GM08714 (cell line): Measurements from ENCODE around the gene IQSEC2.

Experiments
- H3K4me3 ChIP-seq: fragments of 200-500 bp; sonication (Bioruptor generic); 2 replicates; pipeline ENCODE4 v1.5.1; 2014; ENCODE audit warnings: mild to moderate bottlenecking, low read length, inconsistent platforms
- ZNF274 ChIP-seq: IDR thresholded peaks from 2 replicates; pipeline ENCODE4 v1.6.1; 2012; ENCODE audit warnings: mild to moderate bottlenecking, low read depth, low read length

Gene IQSEC2

GRCh38 chrX:53313728-53314105, 32.3 kb upstream of the IQSEC2 start:
- no peak overlapping the region for H3K4me3 ChIP-seq
- no peak for TF ChIP-seq ZNF274

- H3K4me3 ChIP-seq = no peak overlapping the region
- TF ChIP-seq ZNF274 = no peak
Measured at GRCh38 chrX:53312946-53313727, 31.8 kb upstream of the IQSEC2 start.

GRCh38 chrX:53309837-53310236, 28.5 kb upstream of the IQSEC2 start:
- H3K4me3 ChIP-seq = no peak overlapping the region
- no peak for TF ChIP-seq ZNF274

GRCh38 chrX:53308836-53309235, 27.5 kb upstream of the IQSEC2 start:
- no peak for TF ChIP-seq ZNF274
- no peak overlapping the region for H3K4me3 ChIP-seq

GRCh38 chrX:53305996-53306937, 24.9 kb upstream of the IQSEC2 start:
- no peak overlapping the region for H3K4me3 ChIP-seq
- no peak for TF ChIP-seq ZNF274

GRCh38 chrX:53305219-53305995, 24.0 kb upstream of the IQSEC2 start:
- TF ChIP-seq ZNF274 = no peak
- H3K4me3 ChIP-seq = no peak overlapping the region

- TF ChIP-seq ZNF274 = no peak
- no peak overlapping the region for H3K4me3 ChIP-seq
Measured at GRCh38 chrX:53303195-53303594, 21.8 kb upstream of the IQSEC2 start.

- no peak for TF ChIP-seq ZNF274
- H3K4me3 ChIP-seq = no peak overlapping the region
Measured at GRCh38 chrX:53300157-53300556, 18.8 kb upstream of the IQSEC2 start.

GRCh38 chrX:53294024-53294648, 12.8 kb upstream of the IQSEC2 start:
- TF ChIP-seq ZNF274 = no peak
- H3K4me3 ChIP-seq = no peak overlapping the region

GRCh38 chrX:53291596-53291995, 10.2 kb upstream of the IQSEC2 start:
- H3K4me3 ChIP-seq = no peak overlapping the region
- no peak for TF ChIP-seq ZNF274

- no peak for TF ChIP-seq ZNF274
- no peak overlapping the region for H3K4me3 ChIP-seq
Measured at GRCh38 chrX:53290441-53291041, 9.2 kb upstream of the IQSEC2 start.

- no peak overlapping the region for H3K4me3 ChIP-seq
- no peak for TF ChIP-seq ZNF274
Measured at GRCh38 chrX:53288189-53288588, 6.8 kb upstream of the IQSEC2 start.

GRCh38 chrX:53287493-53288138, 6.2 kb upstream of the IQSEC2 start:
- TF ChIP-seq ZNF274 = no peak
- no peak overlapping the region for H3K4me3 ChIP-seq

- H3K4me3 ChIP-seq = no peak overlapping the region
- TF ChIP-seq ZNF274 = no peak
Measured at GRCh38 chrX:53286171-53286570, 4.8 kb upstream of the IQSEC2 start.
